NCI-H2196 (cell line): ENCODE data around the gene STT3B.

Experiments
- DNase-seq: peaks from one replicate; lab custom pipeline; 2025; ENCODE audit not compliant: unreplicated experiment; lab: John Stamatoyannopoulos, UW

STT3B gene

DNA sequence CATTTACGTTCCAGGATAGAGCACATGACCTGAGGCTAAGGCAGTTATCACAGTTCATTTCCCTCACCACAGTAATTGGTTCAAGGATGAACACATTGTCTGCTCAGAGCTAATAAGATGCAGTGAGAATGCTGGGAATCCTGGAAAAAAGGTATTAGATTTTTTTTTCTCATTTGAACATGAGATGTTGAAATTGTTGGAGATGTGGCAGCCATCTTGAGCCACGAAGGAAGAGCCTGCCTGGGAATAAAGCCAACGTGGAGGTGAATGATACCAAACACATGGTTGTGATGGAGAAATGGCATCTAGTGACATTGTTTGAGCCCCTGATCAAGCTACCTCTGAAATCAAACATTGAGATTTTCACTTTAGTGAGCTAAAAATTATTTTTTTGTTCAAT is 16.0 kb upstream of the STT3B start:
- no peak for DNase-seq

DNA sequence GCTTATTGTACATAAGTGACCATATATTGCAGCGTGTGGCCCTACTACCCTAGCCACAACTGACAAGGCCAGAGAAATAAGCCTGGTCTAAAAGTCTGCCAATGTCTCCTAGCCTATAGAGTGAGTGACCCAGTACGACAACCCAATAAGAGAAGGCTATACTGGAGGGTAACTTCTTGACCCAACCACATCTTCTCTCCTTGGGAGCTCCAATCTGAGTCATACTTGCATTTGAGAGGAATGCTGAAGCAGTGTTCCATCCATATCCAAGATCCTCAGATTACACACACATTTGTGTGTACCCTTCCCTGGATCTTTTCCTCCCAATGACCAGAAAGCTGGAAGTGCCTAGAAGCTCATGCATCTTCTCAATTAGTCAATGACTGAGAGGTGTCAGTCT is 11.3 kb upstream of the STT3B start:
- no peak for DNase-seq

GRCh38 chr3:31522152-31522551 is 10.6 kb upstream of the STT3B start:
- no peak for DNase-seq

GRCh38 chr3:31523543-31523942 is 9.2 kb upstream of the STT3B start:
- no peak for DNase-seq

- no peak for DNase-seq
Measured at GRCh38 chr3:31525532-31525931, 7.2 kb upstream of the STT3B start.

GRCh38 chr3:31529421-31529820 is 3.3 kb upstream of the STT3B start:
- no peak for DNase-seq

DNA sequence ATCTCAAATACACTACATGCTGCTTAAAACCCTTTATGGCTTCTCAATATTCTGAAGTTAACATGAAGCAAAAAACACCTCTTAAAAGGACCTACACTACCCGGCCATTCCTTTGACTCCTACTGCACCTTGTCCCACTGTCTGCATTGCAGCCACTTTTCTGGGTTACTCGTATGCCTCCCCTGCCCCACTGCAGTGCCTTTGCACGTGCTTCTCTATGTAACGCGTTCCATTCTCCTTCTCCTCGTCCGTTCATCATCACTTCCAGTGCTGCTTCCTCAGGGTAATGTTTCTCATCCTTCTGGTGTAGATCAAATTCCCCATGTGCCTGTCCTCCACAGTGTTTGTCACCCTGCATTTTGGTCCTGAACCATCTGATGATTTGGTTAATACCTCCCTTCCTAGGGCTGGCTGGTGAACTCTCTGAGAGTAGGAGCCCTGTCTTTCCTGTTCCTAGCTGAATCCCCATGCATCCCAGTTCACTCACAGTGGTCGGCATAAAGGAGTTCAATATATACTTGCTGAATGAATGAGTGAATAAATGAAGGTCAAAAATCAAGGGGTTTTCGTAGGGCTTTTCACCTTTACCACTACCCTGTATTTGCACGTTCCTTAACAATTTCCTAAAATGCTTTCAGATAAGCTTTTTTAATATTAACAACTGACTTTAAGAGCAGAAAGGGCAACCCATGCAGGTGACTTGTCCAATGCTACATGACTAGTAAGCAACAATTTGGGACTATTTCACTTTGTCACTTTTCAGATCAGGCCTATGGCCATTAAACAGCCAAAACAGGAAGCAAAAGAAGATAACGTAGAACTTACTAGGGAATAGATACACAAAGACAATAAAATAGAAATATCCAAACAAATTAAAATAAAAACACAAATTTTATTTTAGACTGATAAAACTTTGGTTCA is 2.4 kb upstream of the STT3B start:
- DNase-seq = no peak

- no peak for DNase-seq
Measured at GRCh38 chr3:31530960-31531335, 1.8 kb upstream of the STT3B start.

DNA sequence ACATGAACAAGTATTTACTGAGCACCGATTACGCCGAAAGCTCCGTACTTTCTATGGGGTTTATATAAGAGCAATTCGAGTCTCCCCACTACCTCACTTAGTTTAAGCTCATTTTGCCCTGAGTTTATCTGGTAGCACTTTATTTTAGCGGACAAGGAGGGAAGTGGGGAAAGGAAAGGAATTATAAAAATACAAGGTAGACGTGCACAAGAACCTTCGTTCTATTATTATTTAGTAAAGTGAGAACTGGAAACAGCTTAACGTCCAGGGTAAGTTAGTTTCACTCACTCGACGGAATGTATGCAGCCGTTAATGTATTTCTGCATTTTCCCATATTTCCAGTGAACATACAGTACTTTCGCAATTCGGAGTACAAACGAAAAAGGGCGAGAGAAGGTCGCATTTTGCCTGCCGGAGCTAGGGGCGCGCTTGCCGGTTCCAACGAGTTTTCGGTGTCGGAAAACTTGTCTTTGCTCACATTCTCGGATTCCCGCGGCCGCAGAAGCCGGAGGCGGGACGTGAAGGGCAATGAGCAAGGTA is 1.2 kb upstream of the STT3B start:
- DNase-seq = no peak

GRCh38 chr3:31531992-31532586 is 636 bp upstream of the STT3B start:
- DNase-seq = peak; percentile 88

GRCh38 chr3:31533169-31534064 is 692 bp downstream of the STT3B start:
- no peak for DNase-seq

DNA sequence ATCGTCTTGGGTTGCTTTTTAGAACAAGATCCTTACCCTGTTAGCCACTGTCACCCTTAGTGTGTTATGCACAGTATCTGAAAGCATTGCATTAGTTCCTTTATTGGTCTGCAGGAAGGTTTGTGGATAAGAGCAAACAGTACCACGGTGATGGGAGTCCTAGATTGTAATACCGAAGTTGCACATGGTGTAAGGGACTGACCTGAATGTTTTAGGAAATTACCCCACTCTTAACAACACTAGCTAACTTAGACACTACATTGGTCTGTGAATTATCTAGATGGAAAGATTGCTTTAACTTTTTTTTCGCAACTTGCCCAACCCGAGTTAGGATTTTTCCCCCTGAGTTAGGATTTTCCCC is 1.3 kb downstream of the STT3B start:
- DNase-seq = no peak

- no peak for DNase-seq
Measured at GRCh38 chr3:31536497-31536896, 3.8 kb downstream of the STT3B start.

GRCh38 chr3:31538801-31539200 is 6.1 kb downstream of the STT3B start:
- no peak for DNase-seq

DNA sequence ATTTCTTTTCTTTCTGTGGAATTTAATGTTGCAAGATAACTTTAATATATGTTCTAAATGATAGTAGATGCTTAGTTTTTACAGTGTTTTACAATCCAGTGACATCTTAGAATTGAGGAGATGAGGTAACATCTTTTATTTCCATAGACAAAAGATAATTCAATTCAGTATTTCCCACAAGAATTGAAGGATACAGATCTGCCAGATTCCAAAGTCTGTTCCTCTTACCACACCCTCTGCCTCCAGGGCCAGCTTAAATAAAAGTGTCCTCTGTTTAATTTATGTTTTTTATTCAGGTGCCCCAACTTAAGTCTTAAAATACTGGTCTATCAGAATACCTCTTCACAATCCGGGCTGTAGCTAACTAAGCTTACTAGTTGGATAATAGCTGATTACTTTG is 6.5 kb downstream of the STT3B start:
- DNase-seq = no peak

DNA sequence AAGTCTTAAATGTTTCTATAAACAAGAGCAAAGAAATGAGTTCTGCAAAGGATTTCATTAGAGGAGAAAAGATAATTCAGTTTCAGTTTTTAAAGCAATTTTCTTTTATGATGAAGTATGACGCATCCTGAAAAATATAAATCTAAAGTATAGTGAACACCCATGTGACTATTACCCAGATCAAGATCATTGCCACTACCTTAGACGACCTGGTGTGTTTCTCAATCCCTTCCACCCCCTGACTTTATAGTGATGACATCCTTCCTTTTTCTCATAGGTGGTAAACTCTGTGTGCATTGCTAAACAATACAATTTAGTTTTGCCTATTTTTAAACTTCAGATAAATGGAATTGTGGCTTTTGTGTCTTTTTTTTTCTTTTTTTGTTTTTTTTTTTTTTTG is 8.4 kb downstream of the STT3B start:
- no peak for DNase-seq

DNA sequence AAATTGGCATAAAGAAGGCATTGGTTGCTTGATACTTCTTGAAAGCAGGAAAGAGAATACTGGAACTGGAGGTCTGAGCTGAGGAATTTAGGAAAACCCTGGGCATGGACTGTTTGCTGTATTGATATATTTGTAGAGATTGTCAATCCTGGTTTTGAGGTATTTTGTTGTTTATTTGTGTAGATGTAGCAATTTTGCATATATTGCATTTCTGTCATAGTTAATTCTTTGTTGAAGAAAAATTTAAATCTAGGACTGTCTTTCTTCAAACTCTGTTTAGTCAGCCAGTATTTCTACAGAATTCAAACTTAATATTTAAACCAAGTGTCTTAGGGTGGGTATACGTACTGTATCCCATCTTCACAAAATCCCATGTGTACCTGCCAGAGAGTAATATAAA is 9.5 kb downstream of the STT3B start:
- DNase-seq = no peak

DNA sequence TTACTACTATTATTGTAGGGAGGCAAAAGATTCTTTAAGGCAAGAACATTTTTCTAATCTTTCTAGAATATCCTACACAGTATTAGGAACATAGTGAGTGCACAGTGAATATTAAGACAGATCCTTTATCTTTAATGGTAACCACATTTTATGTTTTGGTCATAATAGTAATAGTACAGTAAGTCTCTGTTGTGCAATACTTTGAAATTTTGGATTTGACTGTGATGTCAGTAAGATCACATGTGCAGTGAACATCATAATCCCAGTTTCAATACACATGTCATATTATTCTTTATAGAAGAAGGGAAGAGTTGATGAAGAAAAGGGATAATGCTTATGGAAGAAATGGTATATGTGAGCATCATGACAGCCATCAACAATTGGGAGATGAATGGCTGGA is 10.7 kb downstream of the STT3B start:
- DNase-seq = no peak

GRCh38 chr3:31544634-31545033 is 11.9 kb downstream of the STT3B start:
- no peak for DNase-seq

- no peak for DNase-seq
Measured at GRCh38 chr3:31546162-31546561, 13.4 kb downstream of the STT3B start.

DNA sequence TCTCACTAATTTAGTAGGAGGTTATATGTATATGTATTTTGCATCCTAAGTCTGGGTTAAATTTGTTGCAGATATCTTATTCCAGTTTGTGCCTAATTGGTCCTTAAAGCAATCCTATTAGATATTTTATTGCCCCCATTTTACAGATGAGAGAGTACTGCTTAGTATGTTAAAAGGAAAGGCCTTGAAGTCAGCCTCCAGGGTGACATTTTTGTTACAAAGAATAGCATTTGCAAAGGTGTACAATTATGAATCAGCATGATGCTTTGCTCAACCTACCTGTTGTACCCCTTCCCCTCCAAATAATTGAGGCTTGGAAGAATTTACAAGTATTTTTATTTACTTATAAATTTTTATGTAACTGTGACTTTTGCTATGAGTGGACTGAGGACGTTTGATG is 14.0 kb downstream of the STT3B start:
- DNase-seq = no peak
